Effector CD4-positive, alpha-beta T cell (primary cell): Measurements from ENCODE around the gene SLC35G3. TPM values are rescaled to one million over a fixed set of nuclear protein-coding genes. Genes with fewer than 3 reads are reported as not detected.
A peak's percentile ranks its signal among the peaks of the same experiment; 100 is the strongest.
"Not testable (repeated sequence)": the region's sequence is repeated elsewhere in the genome, so short reads cannot be mapped to it uniquely, and the experiment has no call there.

ENCODE experiments used
- DNase-seq: peaks from one replicate; pipeline ENCODE4 v3.0.0-alpha.2; 2020
- total RNA-seq: gene quantifications from one replicate; lab custom pipeline; 2026; lab: John Stamatoyannopoulos, UW

Gene SLC35G3
- total RNA-seq = not detected

DNA sequence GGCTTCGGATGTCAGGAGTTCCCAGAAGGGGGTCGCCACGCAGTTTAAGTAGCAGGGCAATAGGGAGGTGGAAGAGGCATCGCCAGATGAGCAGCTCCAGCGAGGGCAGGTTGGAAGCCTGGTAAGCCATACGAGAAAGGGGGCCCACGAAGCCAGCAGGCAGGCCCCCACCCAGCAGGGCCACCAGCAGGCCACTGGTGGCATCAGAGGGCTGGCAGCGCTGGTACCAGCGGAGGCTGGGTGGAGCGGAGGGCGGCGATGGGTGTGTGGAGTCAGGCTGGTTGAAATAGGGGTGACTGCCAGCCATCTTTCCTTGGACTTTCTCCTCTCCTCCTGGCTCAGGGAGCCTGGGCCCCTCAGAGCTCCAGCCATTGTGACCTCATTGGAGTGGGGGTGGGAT, at the start of gene SLC35G3:
Gene SLC35G3, minus strand, starts transcription at position 393 of the 400 bp plus-strand sequence. Its CDS starts 86 bp downstream, at position 307.
- not testable (repeated sequence) for DNase-seq

DNA sequence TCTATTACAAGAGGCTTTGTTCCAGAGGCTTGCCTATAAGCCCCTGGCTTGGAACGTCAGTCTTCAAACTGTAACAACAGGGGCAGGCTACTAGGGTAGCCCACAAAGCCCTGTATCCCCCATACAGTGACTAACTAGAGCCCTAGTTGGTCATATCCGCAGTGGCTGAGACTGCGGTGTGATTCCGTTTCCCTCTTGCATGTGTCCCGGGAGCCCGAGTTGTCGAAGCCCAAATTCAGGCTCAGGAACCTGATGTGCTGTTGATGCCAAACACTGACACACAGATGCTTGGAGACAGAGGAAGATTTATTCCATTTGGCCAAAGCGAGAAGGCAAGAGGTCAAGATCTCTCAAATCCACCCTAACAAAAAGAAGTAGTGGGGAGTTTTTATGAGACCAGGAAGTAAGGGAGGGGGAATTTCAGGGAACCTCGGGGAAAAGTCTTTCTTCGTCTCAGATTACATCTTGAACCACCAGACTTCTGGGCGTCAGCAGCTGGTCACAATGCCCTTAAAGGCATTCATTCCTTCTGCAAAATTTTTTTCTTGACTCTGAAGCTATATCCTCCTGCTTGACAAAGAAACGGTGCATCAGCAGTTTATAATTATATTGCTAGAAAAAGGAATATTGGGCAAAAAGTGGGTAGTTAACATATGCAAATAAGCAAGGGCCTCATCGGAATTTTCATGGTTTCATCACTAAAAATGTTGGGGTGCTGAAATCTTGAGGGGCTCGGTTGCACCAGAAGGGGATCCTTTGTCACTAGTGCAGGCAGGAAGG, 49.6 kb upstream of the SLC35G3 start:
- peak; percentile 49 for DNase-seq

- DNase-seq = peak; percentile 92
Observed at GRCh38 chr17:35242805-35243560, 48.8 kb upstream of the SLC35G3 start, which contains the start of gene SLFN5. TSS of gene SLFN5 (plus strand) at chr17:35243072. CDS start at chr17:35258691, 15,619 bp downstream.

- peak; percentile 81 for DNase-seq
Observed at GRCh38 chr17:35242158-35242804, 48.1 kb upstream of the SLC35G3 start.

GRCh38 chr17:35241520-35241919, 47.3 kb upstream of the SLC35G3 start:
- DNase-seq = peak; percentile 41

DNA sequence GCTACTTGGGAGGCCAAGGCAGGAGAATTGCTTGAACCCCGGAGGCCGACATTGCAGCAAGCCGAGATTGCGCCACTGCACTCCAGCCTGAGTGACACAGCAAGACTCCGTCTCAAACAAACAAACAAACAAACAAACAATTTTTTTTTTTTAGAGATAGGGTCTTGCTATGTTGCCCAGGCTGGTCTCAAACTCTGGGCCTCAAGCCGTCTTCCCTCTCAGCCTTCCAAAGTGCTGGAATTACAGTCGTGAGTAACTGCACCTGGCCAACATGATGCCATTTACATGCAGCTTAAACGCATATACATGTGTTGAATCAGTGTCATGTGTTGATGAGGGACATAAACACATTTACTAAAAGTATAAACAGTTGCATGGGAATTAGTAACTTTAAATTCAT, 46.7 kb upstream of the SLC35G3 start:
- no peak for DNase-seq

GRCh38 chr17:35239823-35240222, 45.6 kb upstream of the SLC35G3 start:
- no peak for DNase-seq

- no peak for DNase-seq
Observed at GRCh38 chr17:35238821-35239220, 44.6 kb upstream of the SLC35G3 start.

GRCh38 chr17:35236821-35237220, 42.6 kb upstream of the SLC35G3 start:
- DNase-seq = no peak

DNA sequence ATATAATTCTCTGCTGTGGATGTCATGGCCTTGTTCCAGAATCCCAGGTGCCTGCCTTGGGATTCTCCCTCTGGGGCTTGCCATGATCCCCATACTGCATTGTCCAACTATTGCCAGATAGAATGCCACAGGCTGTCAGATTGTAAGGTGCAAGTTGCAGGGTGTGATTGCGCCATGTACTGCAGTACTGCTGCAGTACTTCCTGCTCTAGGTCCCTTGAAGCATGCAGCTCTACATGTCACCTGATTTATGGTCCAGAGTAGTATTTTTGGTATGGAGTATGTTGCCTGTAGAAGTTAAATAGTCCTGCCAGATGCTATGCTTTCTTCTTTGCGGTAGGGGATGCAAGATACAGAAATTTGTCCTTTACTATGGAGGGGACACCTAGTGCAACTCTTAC, 41.7 kb upstream of the SLC35G3 start:
- no peak for DNase-seq

DNA sequence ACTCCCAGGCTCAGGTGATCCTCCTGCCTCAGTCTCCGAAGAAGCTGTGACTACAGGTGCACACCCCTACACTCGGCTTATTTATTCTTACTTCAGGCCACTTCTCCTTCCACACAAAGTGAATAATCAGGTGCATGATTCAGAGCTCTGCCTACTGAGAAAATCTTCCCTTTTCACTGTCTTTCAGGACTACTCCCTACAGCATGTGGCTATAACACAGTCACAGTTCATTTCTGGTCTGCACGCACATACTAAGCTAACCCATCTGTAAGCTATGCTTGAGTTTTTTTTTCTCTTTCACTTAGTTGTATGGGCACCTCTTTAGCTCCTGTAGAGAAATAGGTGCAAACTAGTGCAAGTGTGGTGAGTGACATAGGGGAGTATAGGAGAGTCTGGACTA, 41.1 kb upstream of the SLC35G3 start:
- DNase-seq = no peak

GRCh38 chr17:35234315-35234714, 40.1 kb upstream of the SLC35G3 start:
- DNase-seq = not testable (repeated sequence)

- no peak for DNase-seq
Observed at GRCh38 chr17:35229638-35230037, 35.4 kb upstream of the SLC35G3 start.

GRCh38 chr17:35227546-35227945, 33.4 kb upstream of the SLC35G3 start:
- no peak for DNase-seq

GRCh38 chr17:35224436-35224835, 30.2 kb upstream of the SLC35G3 start:
- no peak for DNase-seq

- DNase-seq = no peak
Observed at GRCh38 chr17:35222452-35222851, 28.3 kb upstream of the SLC35G3 start.

GRCh38 chr17:35218915-35219314, 24.7 kb upstream of the SLC35G3 start:
- no peak for DNase-seq

- DNase-seq = no peak
Observed at GRCh38 chr17:35217107-35217506, 22.9 kb upstream of the SLC35G3 start.

DNA sequence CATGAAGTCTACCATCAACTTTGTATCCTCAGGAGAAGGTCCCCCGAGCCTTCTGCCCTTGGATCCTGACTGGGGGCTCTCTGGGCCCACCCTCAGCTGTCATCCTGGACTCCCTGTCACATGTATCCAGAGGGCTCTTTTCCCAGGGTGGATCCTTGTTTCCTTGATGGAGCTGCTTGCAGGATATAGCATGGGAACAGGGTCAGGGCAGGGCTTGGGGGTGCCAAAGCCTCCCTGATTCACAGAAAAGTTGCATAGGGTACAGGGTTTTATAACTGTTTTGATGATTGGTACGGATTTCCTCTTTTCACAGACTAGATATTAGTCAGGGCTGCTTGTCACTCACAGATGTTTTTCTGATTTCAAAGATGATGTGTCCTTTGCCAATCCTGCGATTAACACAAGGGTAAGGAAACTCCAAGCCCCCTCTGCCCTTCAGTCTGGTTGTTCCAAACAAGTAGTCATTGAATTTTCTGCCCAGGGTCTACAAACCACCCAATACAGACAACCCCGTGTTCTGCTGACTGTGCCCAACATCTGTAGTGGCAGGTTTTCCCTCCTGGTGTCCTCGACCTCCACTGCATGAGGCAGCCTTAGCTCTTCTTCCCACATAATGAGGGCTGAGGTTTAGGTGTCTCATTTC, 20.6 kb upstream of the SLC35G3 start:
- peak; percentile 32 for DNase-seq

DNA sequence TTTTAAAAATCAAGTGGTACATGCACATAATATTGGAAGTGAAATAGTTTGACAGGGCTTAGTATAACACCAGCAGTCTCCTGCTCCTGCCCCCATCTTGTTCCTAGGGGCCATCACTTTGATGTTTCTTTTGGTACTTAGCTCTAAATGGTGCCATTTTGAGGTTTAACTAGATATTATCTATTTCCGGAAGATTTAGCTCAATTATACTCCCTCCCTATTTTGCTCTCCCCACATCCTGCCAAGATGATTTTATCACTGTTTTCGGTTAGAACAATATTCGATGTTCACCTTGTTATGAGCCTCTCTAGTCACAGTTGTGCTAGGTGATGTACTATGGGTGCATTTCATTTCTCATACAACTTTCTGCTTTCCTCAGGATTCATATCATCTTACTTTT, 20.0 kb upstream of the SLC35G3 start:
- DNase-seq = peak; percentile 47

DNA sequence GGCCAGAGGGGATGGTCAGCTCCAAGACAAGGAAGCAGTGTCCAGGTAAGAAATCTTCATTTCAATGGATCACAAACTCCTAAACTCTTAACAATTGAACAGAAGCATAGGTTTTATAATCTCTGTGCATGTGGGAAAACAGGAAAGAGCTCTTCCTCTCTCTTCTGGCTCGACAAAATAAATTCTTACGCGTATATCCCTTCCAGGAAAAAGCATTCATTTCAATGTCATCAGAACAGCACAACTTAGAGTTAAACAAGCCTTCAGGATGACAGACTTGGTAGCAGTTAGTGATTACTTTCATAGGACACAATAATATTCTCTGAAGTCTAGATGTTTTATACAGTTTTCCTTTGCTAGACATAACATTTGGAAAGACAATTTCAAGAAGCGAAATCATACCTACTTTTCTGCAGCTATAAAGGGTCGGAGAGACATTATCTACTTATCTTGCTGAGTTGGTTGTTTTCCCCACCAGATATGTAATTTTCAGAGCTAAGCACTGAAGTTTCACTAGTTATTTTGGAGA, 19.3 kb upstream of the SLC35G3 start:
- no peak for DNase-seq

- no peak for DNase-seq
Observed at GRCh38 chr17:35212668-35213067, 18.5 kb upstream of the SLC35G3 start.

GRCh38 chr17:35210741-35211140, 16.5 kb upstream of the SLC35G3 start:
- no peak for DNase-seq
